ENCODE data around the gene PRKN. TPM values are rescaled to one million over a fixed set of nuclear protein-coding genes. Genes with fewer than 3 reads are reported as not detected.

PRKN gene
- total RNA-seq, 2 donors from 2014 or later = 7.6 to 7.9 TPM

DNA sequence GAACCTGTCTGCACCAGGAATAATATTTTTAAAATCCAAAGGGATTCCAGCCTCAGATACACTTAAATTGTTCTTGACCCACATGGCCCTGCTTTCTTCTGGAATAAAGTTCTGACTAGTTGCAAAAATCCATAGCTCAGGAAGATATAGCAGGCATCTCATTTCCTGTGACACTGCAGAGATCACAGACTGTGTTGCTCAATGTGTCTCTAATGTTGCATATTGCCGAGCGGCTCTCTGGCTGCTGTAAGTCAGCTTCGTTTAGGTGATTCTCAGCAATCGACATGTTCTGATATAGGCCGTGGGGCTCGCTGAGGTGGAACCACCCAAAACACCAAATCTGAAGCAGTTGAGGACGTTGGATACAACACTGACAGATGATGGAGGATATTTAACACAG, 955.4 kb downstream of the PRKN start:
- intact Hi-C loops (cut with DNase I) = no loop called here
- no peak for DNase-seq (ENCODE audit: low spot score)

DNA sequence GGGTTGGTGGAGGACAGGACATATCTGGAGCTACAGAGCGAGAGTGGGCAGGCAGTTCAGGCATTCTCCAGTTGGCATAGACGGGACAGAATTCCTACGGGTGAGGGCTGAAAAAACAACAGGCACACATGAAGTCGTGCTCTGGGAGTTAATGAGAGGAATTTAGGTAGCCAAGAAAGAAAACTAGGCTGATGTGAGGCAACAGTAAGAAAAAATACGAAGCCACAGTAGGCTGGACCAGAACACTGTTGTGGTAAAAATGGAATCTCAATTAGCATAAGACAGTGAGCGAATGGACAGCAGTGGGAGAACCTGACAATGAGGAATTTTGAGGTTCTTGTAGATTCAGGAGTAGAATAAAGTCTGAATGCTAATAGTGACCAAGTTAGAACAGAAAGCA, 965.6 kb downstream of the PRKN start:
- intact Hi-C loops (cut with DNase I) = no loop called here
- no peak for DNase-seq (ENCODE audit: low spot score)

DNA sequence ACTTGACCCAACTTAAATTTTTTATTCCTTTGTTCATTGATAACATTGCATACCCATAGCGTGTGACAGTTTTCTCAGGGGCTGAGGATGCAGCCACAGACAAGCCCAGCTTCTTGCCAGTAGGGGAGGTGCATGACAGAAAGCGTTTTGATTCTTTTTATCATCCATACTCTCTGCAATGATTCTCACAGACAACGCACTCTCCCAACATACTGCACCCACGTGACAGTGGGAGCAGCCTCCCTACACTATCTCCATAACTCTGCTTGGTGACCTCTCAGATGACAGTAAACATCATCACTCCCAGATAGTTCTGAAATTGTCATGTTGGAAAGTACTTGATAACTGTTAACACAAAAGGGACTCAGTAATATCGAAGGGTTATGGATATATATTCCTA, 972.5 kb downstream of the PRKN start:
- no peak for DNase-seq (ENCODE audit: low spot score)
- intact Hi-C loops (cut with DNase I) = no loop called here

DNA sequence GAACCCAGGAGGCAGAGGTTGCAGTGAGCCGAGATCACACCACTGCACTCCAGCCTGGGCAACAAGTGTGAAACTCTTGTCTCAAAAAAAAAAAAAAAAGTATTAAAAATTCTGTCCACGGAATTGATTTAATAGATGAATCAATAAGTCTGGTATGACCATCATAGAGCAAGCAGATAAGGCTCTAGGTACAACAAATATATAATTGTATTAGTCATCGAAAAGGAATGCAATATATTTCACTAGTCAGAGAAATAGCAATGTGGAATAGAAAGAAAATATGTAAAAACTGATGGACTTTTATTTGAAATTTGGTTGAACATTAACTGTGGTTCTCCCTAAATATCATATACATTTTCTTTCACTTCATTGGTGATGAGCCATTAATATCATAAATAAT, 976.9 kb downstream of the PRKN start:
- DNase-seq (ENCODE audit: low spot score) = no peak
- intact Hi-C loops (cut with DNase I) = no loop called here

DNA sequence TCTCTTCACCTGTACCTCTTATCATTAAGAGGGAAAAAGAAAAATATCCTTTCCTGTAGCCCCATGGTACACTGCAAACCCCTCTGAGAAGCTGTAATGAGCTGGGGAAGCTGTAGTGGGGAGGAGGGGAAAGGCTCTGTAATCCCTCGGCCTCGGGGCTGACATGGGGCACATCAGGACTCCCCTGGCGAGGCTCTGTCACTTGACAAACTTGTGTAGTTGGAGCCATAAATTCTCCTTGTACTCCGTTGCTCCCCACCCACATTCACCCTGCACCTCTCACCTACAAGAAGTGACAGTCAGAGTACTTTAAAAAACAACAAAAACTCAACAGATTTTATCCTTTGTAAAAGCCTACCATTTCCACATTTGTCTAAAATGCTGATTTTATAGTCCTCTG, 978.0 kb downstream of the PRKN start:
- no peak for DNase-seq (ENCODE audit: low spot score)
- intact Hi-C loops (cut with DNase I) = no loop called here

DNA sequence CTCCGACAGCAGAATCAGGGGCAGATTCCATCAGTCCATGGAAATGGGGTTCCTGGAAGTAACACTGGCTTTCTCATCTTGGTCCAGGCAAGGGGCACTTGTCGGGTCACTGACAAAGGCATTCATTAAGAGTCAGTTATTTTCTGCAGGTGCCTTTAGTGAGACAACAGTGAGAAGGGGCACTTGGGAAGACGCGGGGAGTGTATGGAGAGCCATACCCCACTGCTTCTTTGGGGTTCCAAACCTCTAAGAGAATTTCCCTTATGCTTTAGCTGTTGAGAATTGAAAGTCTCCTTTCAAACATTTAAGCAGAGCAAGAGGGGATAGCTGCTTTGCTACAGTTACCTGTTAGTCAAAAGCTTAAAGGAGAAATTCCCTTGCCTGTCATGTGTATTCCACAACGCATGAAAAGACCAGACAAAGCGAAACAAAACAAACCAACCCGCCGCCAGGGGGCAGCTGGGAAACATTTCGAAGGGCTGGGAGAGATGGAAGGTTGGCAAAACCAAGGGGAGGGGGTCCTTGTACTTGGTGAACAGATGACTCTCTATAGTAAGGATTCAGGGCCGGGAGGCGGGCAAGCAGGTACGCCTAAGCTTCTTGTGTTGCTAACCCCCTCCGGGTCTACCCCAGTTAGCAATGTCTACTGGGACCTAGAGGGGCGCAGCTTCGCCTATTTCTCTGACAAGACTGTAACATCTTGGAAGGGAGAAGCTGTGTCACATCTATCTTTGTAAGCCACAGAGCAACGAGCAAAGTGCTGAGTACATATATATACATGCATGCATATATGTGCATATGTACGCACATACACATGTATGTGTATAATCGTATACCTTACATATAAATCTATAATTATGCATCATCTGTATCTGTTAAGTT, 978.8 kb downstream of the PRKN start:
- DNase-seq (ENCODE audit: low spot score) = no peak
- intact Hi-C loops (cut with DNase I) = no loop called here

DNA sequence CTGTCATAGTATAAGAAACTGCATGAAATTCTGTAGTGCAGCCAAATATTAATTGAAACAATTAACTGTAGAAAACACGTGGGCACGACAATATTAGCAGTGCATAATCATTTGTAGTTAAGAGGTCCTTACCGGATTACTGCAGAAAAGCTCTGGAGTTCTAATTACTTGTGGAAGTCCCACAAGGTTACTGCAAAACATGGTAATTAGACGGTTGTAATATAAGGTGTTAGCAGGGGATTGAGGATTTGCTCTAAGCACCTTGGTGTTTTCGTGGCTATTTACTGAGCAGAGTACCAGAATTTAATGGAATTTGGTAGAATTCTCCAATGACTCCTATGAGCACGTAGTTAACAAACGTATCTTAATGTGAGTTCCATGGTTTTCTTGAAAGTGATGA, 980.1 kb downstream of the PRKN start:
- no peak for DNase-seq (ENCODE audit: low spot score)
- intact Hi-C loops (cut with DNase I) = no loop called here

DNA sequence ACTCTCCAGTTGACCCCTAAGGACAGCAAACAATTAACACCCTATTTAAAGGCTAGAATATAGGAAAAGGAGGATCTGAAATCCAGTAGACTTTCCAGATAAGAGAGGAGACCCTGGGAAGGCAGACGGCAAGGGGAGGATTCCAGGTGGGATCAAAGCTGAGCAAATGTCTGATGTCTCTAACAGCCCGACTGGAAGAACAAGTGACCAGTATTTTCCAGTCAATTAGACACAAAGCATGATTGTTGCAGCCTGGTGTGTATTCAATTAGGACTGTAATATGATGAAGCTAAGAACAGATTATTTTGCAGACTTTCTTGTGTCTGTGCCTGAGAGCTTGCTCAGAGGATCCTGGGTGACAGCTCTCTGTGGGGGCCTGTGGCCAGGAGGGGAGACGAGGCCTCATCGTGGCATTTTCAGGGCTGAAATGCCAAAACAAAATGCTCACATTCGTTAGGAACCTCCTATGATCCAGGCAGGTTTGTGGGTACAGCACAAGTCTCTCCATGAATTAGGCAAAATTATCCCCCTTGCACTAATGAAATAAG, 981.9 kb downstream of the PRKN start:
- no peak for DNase-seq (ENCODE audit: low spot score)
- intact Hi-C loops (cut with DNase I) = no loop called here

DNA sequence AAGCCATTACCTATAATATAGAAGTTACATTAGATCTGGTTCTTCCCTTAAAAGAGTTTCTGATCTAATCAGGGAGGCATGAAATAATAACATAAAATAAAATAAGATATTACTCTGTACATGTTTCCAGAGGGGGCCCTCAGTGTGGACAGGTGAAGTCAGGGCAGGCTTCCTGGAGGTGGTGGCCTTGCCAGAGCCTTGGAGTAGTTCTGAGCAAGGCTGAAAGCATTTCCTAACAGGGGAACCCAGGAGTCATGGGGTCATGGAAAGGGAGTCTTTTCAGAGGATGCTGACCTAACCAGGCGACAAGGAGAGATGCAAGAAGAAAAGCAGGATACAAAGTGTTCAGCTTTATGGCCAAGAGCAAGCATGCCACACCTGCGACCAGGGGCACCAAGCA, 982.4 kb downstream of the PRKN start:
- intact Hi-C loops (cut with DNase I) = no loop called here
- DNase-seq (ENCODE audit: low spot score) = no peak

DNA sequence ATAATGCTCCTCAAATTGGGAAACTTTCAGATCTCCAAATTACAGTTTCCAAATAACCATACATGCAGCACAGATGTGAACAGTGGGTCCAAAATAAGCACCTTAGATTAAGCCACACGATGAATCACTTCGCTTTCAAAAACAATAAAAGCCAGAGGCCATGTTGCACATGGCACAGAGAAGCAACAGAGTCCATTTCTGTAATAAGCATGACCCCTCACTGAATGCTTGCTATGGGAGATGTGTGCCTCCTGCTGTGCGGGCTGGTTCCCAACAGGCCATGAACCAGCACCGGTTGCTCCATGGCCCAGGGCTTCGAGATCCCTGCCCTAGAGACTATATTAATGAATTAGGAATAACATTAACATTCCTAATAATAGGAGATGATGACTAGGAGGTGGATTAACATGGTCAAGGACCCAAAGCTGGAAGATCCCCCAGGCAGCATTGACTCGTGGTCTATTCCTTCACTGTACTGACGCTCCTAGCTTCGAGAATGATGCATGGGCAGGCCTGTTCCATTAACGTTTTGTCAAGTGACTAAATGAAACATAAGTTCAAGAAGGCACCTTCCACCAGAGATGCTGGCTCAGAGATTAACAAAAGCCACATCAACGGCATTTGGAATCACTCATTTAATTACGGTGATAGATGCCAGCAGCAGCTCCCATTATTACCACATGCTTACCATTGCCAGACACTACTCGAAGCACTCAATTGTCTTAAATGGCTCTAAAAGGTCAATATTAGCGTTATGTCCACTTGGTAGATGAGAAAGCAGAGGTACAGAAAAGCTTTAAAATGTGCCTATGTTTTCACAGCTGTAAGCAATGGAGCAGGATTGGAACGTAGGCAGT, 983.1 kb downstream of the PRKN start:
- DNase-seq (ENCODE audit: low spot score) = no peak
- intact Hi-C loops (cut with DNase I) = no loop called here

DNA sequence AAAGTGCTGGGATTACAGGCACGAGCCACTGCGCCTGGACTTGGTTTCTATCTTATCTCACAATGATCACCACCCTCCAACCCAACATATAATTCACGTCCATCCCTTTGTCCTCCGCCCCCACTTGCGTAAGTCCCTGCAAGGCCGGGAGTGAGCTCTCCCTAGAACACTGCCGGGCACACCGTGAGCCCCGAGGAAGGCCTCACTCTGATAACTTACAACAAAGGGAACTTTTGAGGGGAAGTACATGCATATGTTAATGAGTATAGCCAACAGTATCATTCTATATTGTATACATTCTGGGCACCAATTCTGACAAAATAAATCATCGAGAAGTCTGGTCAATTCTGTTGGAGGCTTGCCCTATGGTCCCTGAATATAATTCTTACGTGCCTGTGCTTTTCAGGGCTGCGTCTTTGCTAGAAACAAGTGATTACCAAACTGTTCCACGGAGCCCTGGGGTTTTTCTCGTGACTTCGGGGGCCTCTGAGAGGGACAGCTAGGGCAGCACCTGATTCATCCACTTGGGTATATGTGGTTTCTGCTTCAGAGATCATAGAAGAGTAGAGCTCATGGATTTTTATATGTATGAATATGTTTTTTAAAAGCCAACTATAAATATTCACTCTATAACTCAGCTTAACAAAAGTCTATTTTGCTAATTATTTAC, 983.9 kb downstream of the PRKN start:
- no peak for DNase-seq (ENCODE audit: low spot score)
- intact Hi-C loops (cut with DNase I) = no loop called here

DNA sequence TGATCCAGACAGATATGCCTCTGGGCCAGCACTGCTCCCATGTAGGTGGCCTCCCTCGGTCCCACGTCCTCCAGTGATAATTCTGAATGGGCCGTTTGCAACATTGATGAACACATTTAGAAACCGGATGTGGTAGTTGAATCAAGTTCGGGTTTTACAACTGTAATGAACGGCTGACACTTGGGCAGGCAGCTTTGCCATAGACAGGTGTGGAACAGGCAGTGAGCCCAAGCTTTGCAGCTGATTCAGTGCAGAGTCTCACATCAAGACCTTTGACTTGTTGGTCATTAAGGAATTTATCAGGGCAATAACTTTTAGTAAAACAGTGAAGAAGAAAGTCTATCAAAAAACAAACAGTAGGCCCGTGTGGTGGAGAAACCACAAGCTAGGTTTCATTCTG, 987.1 kb downstream of the PRKN start:
- intact Hi-C loops (cut with DNase I) = no loop called here
- DNase-seq (ENCODE audit: low spot score) = no peak

DNA sequence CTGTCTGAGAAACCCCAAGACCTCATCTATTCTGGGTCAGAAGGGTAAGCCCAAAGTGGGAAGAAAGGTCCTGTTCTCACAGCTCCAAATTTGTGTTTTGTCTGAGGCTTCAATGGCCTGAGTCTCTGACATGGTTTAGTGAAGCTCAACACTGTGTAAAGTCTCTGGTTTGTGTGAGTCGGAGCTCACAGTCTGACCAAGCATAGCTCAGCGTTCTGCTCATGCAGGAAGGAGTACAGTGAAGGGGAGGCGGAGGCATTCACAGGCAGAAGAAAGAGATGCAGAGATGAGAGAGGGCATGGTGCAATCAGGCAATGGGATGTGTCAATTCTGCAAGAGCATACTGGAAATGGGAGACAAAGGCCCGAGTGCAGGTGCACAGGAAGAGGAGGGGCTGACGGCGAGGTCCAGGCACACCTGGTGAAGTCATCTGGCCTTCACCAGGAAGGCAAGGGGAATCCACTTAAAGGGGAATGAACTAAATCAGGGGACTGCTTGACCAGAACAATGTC, 990.7 kb downstream of the PRKN start:
- intact Hi-C loops (cut with DNase I) = no loop called here
- no peak for DNase-seq (ENCODE audit: low spot score)

DNA sequence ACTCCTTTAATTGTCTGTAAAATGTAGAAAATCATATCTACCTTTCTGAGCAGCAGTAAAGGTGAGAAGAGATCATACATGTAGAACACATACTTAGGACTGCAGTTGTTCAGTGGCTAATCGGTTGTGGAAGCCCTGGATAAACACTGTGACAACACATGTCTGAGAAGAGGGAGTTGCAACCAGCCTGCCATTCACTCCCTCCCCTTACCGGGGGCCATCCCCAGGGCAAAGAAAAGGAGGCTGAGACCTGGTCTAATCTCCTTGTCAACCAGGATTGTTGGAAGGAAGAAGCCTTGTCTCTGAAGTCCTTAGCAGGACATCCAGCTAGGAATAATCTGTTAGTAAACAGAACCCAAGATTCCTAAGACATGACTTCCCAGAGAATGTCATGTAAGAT, 991.2 kb downstream of the PRKN start:
- no peak for DNase-seq (ENCODE audit: low spot score)
- intact Hi-C loops (cut with DNase I) = no loop called here

DNA sequence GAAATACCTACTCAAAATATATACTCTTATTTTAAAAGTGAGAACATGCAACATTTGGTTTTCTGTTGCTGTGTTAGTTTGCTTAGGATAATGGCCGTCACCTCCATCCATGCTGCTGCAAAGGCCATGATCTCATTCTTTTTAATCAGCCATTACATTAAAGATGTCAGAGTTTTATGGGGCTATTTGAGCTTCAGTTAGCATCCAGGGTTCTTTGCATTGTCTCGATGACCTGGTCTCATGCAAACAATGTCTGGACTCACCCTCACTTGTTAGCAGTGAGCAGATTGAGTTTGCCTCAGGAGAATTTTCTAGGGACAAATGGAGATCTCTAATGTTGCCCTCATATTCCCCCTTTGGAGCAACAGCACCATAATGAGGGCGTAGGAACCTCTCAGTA, 995.0 kb downstream of the PRKN start:
- intact Hi-C loops (cut with DNase I) = no loop called here
- no peak for DNase-seq (ENCODE audit: low spot score)

DNA sequence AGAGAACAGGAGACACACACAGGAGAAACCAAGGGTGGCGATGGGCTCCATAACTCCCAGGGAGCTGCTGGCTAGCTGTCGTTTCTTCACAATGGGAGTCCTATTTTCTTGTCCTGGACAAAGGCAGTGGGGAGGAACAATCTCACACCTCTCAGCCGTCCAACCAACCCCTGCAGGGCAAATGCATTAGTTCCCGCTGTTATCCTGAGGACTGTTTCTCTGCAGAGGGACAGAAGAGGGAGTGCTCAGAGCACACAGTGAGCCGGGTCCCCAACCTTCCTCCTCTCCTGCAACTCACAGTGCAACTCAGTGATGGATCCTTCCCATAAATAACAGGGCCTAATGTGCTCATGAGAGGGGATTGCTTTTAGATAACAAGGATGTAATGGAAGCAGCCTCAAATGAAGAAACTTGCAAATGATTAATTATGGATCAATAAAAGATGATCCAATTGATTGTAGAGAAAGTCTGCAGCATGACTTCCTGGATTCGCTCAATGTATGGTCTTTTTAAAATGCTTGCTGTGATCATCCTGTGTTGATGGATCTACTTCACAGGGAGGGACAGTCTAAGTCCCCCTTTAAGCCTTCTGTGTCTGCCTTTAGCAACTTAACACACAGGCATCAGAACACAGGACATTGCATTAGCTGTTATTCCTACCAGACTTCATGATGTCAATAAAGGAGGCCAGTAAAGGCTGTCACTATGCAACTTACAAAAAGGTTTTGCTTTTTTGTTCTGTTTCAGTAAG, 1000.3 kb downstream of the PRKN start:
- no peak for DNase-seq (ENCODE audit: low spot score)
- intact Hi-C loops (cut with DNase I) = no loop called here

DNA sequence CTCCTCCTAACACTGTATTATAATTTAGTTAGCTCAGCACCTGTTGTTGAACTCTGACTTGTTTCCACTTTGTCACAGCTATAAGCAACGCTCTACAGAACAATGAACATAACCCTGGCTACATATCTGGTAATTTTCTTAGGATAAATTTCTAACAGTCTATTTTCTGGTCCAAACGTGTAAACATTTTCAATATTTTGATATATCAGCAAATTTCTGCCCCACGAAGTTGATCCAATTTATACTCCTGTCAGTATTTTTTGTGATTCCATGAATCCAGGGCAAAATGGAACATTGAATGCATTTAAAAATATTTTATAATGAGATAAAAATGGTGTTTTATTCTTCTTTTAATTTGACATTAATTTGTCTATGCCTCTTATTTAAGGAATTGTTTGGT, 1005.2 kb downstream of the PRKN start:
- intact Hi-C loops (cut with DNase I) = no loop called here
- DNase-seq (ENCODE audit: low spot score) = no peak

DNA sequence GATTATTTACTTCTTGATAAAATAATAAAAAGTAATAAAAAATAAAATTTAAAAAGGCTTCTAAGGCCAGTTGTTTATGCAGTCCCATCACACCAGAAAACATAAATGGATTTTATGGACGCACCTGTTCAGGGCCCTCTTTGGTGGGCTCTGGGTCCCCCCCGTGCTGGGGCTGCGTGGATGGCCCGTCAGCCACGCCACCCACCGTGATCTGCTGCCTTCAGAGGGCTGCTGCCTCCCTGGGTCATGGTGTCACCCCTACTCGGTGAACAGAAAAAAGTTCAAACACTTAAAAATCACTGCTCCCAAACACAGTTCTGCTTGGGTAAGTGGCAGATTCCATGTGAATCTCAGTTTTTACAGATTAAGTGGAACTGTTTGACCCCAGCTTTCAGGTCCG, 1006.1 kb downstream of the PRKN start:
- no peak for DNase-seq (ENCODE audit: low spot score)
- intact Hi-C loops (cut with DNase I) = no loop called here

DNA sequence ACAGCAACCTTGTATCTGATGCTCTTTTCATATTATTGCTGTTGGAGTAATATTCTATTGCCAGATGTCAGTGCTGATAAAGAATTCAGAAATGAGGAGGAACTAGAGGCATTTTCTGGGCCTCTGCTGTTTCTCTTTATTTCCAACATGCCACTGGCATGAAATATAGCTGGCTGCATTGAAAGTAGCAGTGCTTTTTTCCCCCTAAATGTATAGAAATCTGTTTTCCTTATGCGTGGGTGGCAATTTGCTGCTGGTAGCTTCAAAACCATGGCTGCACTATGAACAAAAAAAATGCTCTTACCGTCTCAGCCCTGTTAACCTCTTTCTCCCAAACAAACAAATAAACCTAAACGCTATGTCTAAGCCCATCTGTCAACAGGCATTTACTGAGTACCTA, 1011.4 kb downstream of the PRKN start:
- intact Hi-C loops (cut with DNase I) = no loop called here
- no peak for DNase-seq (ENCODE audit: low spot score)
